HFFc6 (cell line): Measurements from ENCODE around the gene CACNA2D1. TPM values are rescaled to one million over a fixed set of nuclear protein-coding genes. Genes with fewer than 3 reads are reported as not detected.

Experiments used
- DNase-seq: peaks from one replicate; pipeline ENCODE4 v3.0.0-alpha.2; 2018
- H3K27ac Mint-ChIP-seq: 2 replicates; pipeline ENCODE4 v1.8.0; 2020; ENCODE audit warnings: mild to moderate bottlenecking, mixed read lengths
- H3K27me3 Mint-ChIP-seq: 2 replicates; pipeline ENCODE4 v1.8.0; 2021; ENCODE audit warnings: mild to moderate bottlenecking, moderate library complexity, mixed read lengths; ENCODE audit not compliant: insufficient read depth
- H3K36me3 Mint-ChIP-seq: 2 replicates; pipeline ENCODE4 v1.8.0; 2021; ENCODE audit warnings: low read depth, mixed read lengths
- H3K4me1 Mint-ChIP-seq: 2 replicates; pipeline ENCODE4 v1.8.0; 2020; ENCODE audit warnings: low read depth, mixed read lengths
- H3K4me3 Mint-ChIP-seq: 2 replicates; pipeline ENCODE4 v1.8.0; 2020; ENCODE audit warnings: mild to moderate bottlenecking, moderate library complexity, mixed read lengths
- H3K9me3 Mint-ChIP-seq: 2 replicates; pipeline ENCODE4 v1.8.0; 2020; ENCODE audit warnings: mild to moderate bottlenecking, mixed read lengths
- CTCF ChIP-seq: fragments of 200-600 bp; sonication (generic); IDR thresholded peaks from 2 replicates; pipeline ENCODE4 v1.5.0; 2021; ENCODE audit warnings: antibody characterized with exemption, mild to moderate bottlenecking
- total RNA-seq, 6 experiments: library from RNA; stranded (reverse); fragmentation: NEBNext Ultra II Directional; extraction: Animal tissue kit (Norgen Biotek cat#: 25700); gene quantifications; 2 replicates in 1 of 6; 3 replicates in 5 of 6; pipeline ENCODE4 v1.2.3, GENCODE V29; 2021

CACNA2D1 gene
- total RNA-seq, 6 experiments from 2014 or later = 34.9 to 43.6 (median 36.8) TPM

- DNase-seq = no peak
- no peaks in the 10 kb centered on the region for H3K27me3 Mint-ChIP-seq
- no peaks in the 10 kb centered on the region for H3K4me1 Mint-ChIP-seq
- no peaks in the 10 kb centered on the region for H3K36me3 Mint-ChIP-seq
- no peak for TF ChIP-seq CTCF
- no peaks in the 10 kb centered on the region for H3K9me3 Mint-ChIP-seq
- no peak overlapping the region for H3K4me3 Mint-ChIP-seq
- H3K27ac Mint-ChIP-seq = no peak overlapping the region
Observed at GRCh38 chr7:82210416-82211184, 233.0 kb downstream of the CACNA2D1 start.

GRCh38 chr7:82209179-82209747 lies 234.3 kb downstream of the CACNA2D1 start:
- DNase-seq = no peak
- Mint-ChIP-seq H3K4me3 (no peak overlapping the region), H3K4me1 (peaks cover 8% of the 10 kb centered on the region), H3K36me3 (no peaks in the 10 kb centered on the region), H3K9me3 (no peaks in the 10 kb centered on the region), H3K27ac (no peak overlapping the region), H3K27me3 (no peaks in the 10 kb centered on the region)
- no peak for TF ChIP-seq CTCF

- H3K4me3 Mint-ChIP-seq = no peak overlapping the region
- H3K9me3 Mint-ChIP-seq = no peaks in the 10 kb centered on the region
- no peaks in the 10 kb centered on the region for H3K27me3 Mint-ChIP-seq
- TF ChIP-seq CTCF = no peak
- peak; percentile 73 for DNase-seq
- no peaks in the 10 kb centered on the region for H3K36me3 Mint-ChIP-seq
- peaks cover 12% of the 10 kb centered on the region for H3K4me1 Mint-ChIP-seq
- peak overlapping the region; percentile 85 for H3K27ac Mint-ChIP-seq
Observed at GRCh38 chr7:82204694-82205093, 238.9 kb downstream of the CACNA2D1 start.

- H3K9me3 Mint-ChIP-seq = no peaks in the 10 kb centered on the region
- no peak overlapping the region for H3K27ac Mint-ChIP-seq
- peaks cover 12% of the 10 kb centered on the region for H3K4me1 Mint-ChIP-seq
- no peak for TF ChIP-seq CTCF
- no peak for DNase-seq
- no peak overlapping the region for H3K4me3 Mint-ChIP-seq
- no peaks in the 10 kb centered on the region for H3K27me3 Mint-ChIP-seq
- H3K36me3 Mint-ChIP-seq = no peaks in the 10 kb centered on the region
Observed at GRCh38 chr7:82202965-82203364, 240.6 kb downstream of the CACNA2D1 start.

GRCh38 chr7:82202107-82202506 lies 241.5 kb downstream of the CACNA2D1 start:
- H3K27me3 Mint-ChIP-seq = no peaks in the 10 kb centered on the region
- TF ChIP-seq CTCF = no peak
- H3K27ac Mint-ChIP-seq = no peak overlapping the region
- no peaks in the 10 kb centered on the region for H3K9me3 Mint-ChIP-seq
- H3K4me3 Mint-ChIP-seq = no peak overlapping the region
- H3K4me1 Mint-ChIP-seq = peaks cover 12% of the 10 kb centered on the region
- H3K36me3 Mint-ChIP-seq = no peaks in the 10 kb centered on the region
- no peak for DNase-seq
